ENCODE results near the gene C15orf39.

DNA sequence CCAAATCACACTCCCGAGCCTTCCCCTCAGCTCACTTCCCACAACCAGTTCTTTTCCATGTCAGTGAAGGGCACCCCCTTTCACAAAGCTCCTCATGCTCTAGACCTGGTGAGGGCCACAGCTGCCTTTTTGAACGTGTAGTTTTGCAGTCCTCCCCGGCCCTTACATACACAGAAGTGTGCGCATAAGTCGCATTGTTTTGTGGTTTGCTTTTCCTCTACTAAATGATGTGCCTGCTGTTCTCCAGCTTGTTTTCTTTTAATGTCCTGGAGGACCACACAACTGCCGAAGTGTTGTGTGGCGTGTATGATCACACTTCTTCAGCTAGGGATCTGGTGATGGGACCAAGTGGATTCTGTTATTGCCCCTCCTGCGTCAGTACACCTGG, 7.6 kb downstream of the C15orf39 start:
- TF ChIP-seq, protein P1, sequence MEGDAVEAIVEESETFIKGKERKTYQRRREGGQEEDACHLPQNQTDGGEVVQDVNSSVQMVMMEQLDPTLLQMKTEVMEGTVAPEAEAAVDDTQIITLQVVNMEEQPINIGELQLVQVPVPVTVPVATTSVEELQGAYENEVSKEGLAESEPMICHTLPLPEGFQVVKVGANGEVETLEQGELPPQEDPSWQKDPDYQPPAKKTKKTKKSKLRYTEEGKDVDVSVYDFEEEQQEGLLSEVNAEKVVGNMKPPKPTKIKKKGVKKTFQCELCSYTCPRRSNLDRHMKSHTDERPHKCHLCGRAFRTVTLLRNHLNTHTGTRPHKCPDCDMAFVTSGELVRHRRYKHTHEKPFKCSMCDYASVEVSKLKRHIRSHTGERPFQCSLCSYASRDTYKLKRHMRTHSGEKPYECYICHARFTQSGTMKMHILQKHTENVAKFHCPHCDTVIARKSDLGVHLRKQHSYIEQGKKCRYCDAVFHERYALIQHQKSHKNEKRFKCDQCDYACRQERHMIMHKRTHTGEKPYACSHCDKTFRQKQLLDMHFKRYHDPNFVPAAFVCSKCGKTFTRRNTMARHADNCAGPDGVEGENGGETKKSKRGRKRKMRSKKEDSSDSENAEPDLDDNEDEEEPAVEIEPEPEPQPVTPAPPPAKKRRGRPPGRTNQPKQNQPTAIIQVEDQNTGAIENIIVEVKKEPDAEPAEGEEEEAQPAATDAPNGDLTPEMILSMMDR (IDR thresholded peaks at IDR 0.05) = no peak
- TF ChIP-seq POLR2AphosphoS5 (IDR thresholded peaks at IDR 0.05) = no peak
